Vagina (tissue), 2 donors: ENCODE results near the gene ENTPD3.

Experiments used
- POLR2A ChIP-seq, 2 donors: fragments of 450-650 bp; IDR thresholded peaks; one replicate each; pipeline ENCODE4 v1.6.1; 2017; ENCODE audit warnings: antibody characterized with exemption in 2 of 2, mild to moderate bottlenecking in 2 of 2, moderate library complexity in 2 of 2
- POLR2AphosphoS5 ChIP-seq, 2 donors: sonication (generic); formaldehyde crosslinking; IDR thresholded peaks; one replicate each; pipeline ENCODE4 v1.9.0; 2017; ENCODE audit warnings: antibody characterized with exemption in 2 of 2, mild to moderate bottlenecking in 2 of 2, low read depth in 1 of 2; ENCODE audit not compliant: insufficient read depth in 1 of 2
- TF ChIP-seq, protein P1 (sequence below), 3 experiments: fragments of 450-650 bp in 2 of 3; fragments of 200-600 bp in 1 of 3; sonication (generic) in 1 of 3; IDR thresholded peaks; one replicate each; pipeline ENCODE4 v1.5.1; 2017 to 2019; ENCODE audit warnings: antibody characterized with exemption in 3 of 3, mild to moderate bottlenecking in 2 of 3, moderate library complexity in 2 of 3

DNA sequence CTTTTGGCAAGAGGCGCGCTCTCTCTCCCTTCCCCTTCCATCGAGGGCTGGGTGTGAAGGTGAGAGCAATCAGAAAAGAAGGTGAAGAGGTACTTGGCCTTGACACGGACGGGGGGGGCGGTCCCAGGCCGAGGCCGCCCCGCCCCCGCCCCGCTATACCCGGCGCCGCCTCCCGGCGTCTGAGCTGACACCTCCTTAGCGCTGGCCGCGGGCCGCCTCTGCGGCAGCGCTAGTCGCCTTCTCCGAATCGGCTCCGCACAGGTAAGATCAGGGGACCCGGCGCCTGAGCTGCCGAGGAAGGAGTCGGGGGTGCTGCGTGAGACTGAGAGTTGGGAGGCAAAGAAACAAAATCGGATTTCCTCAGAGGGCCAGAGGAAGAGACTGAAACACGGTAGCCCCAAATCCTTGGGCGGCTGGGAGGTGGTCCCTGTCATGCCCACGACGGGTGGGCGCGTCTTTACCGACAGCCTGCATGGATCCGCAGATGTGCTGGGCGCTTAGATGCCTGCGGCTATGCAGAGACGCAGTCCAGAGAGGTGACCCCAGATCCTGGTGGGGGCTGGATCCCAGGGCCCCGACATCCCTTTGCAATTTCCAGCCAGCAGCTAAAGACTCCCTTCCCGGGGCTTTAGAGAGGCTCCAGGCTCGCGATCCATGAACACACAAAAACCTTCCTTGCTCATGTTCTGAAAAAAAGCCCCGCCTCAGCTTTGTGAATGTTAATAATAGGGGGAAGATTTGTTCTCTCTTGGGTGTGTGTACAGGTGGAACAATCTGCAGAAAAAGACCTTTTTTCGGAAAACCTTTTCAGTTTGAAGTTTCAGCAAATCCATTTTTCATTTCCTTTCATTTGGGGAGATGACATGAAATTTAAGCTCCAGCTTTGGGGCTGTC, at the start of gene ENTPD3:
- TF ChIP-seq POLR2A (IDR thresholded peaks at IDR 0.05) (no peak), POLR2AphosphoS5 (IDR thresholded peaks at IDR 0.05; ENCODE audit: insufficient read depth in 1 of 2, low read depth in 1 of 2) (no peak)
- TF ChIP-seq, protein P1, sequence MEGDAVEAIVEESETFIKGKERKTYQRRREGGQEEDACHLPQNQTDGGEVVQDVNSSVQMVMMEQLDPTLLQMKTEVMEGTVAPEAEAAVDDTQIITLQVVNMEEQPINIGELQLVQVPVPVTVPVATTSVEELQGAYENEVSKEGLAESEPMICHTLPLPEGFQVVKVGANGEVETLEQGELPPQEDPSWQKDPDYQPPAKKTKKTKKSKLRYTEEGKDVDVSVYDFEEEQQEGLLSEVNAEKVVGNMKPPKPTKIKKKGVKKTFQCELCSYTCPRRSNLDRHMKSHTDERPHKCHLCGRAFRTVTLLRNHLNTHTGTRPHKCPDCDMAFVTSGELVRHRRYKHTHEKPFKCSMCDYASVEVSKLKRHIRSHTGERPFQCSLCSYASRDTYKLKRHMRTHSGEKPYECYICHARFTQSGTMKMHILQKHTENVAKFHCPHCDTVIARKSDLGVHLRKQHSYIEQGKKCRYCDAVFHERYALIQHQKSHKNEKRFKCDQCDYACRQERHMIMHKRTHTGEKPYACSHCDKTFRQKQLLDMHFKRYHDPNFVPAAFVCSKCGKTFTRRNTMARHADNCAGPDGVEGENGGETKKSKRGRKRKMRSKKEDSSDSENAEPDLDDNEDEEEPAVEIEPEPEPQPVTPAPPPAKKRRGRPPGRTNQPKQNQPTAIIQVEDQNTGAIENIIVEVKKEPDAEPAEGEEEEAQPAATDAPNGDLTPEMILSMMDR (IDR thresholded peaks at IDR 0.05): no peak
